GM23338 (cell line): ENCODE results near the gene KRT17. TPM values are rescaled to one million over a fixed set of nuclear protein-coding genes. Genes with fewer than 3 reads are reported as not detected.
"Not testable (repeated sequence)": the region's sequence is repeated elsewhere in the genome, so short reads cannot be mapped to it uniquely, and the experiment has no call there.

Experiments
- ATAC-seq: fragments of 200-7000 bp; cut with Tn5 transposase; 3 replicates; pipeline ENCODE4 v1.9.1; 2020
- DNase-seq: peaks from one replicate; pipeline ENCODE4 v3.0.0-alpha.2; 2015; ENCODE audit warnings: low spot score
- H2AFZ ChIP-seq: fragments of 200-600 bp; sonication (generic); 2 replicates; pipeline ENCODE4 v1.8.0; 2016; ENCODE audit warnings: antibody characterized with exemption, mild to moderate bottlenecking, moderate library complexity
- H3F3A ChIP-seq: fragments of 200-600 bp; sonication (generic); replicated peaks from 2 replicates; pipeline ENCODE4 v1.8.0; 2017; ENCODE audit warnings: antibody characterized with exemption, mixed run types, low read depth
- H3K27ac ChIP-seq: fragments of 200-600 bp; sonication (generic); 2 replicates; pipeline ENCODE4 v1.6.1; 2016; ENCODE audit warnings: low read depth
- H3K27me3 ChIP-seq: fragments of 200-600 bp; sonication (generic); 2 replicates; pipeline ENCODE4 v1.8.0; 2016; ENCODE audit warnings: mild to moderate bottlenecking, mixed run types, moderate library complexity; ENCODE audit not compliant: insufficient read depth
- H3K36me3 ChIP-seq: fragments of 200-600 bp; sonication (generic); 2 replicates; pipeline ENCODE4 v1.8.0; 2016; ENCODE audit warnings: mild to moderate bottlenecking; ENCODE audit not compliant: insufficient read depth
- H3K4me1 ChIP-seq: fragments of 200-600 bp; sonication (generic); 2 replicates; pipeline ENCODE4 v1.8.0; 2016; ENCODE audit warnings: mild to moderate bottlenecking, moderate library complexity; ENCODE audit not compliant: insufficient read depth
- H3K4me2 ChIP-seq: fragments of 200-600 bp; sonication (generic); 2 replicates; pipeline ENCODE4 v1.7.1; 2017; ENCODE audit warnings: mixed run types
- H3K4me3 ChIP-seq: fragments of 200-600 bp; sonication (generic); 2 replicates; pipeline ENCODE4 v1.6.1; 2016; ENCODE audit warnings: mixed run types
- H3K79me2 ChIP-seq: fragments of 200-600 bp; sonication (generic); replicated peaks from 2 replicates; pipeline ENCODE4 v1.8.0; 2017; ENCODE audit warnings: mild to moderate bottlenecking; ENCODE audit not compliant: insufficient read depth
- H3K9me2 ChIP-seq: fragments of 200-600 bp; sonication (generic); 2 replicates; pipeline ENCODE4 v1.8.0; 2017; ENCODE audit not compliant: insufficient read depth
- H4K20me1 ChIP-seq: fragments of 200-600 bp; sonication (generic); replicated peaks from 2 replicates; pipeline ENCODE4 v1.8.0; 2017; ENCODE audit warnings: mild to moderate bottlenecking; ENCODE audit not compliant: insufficient read depth
- H3K27ac Mint-ChIP-seq: 2 replicates; pipeline ENCODE4 v1.8.0; 2020; ENCODE audit warnings: inconsistent platforms, mild to moderate bottlenecking, moderate library complexity, mixed read lengths
- H3K27me3 Mint-ChIP-seq: 3 replicates; pipeline ENCODE4 v1.8.0; 2022; ENCODE audit warnings: low read depth, mild to moderate bottlenecking, moderate library complexity, mixed read lengths, inconsistent platforms; ENCODE audit not compliant: insufficient read depth, poor library complexity
- H3K36me3 Mint-ChIP-seq: 3 replicates; pipeline ENCODE4 v1.8.0; 2021; ENCODE audit warnings: low read depth, mild to moderate bottlenecking, inconsistent platforms, moderate library complexity, mixed read lengths
- H3K4me1 Mint-ChIP-seq: 3 replicates; pipeline ENCODE4 v1.8.0; 2020; ENCODE audit warnings: mild to moderate bottlenecking, inconsistent platforms, mixed read lengths
- H3K4me3 Mint-ChIP-seq: 3 replicates; pipeline ENCODE4 v1.8.0; 2021; ENCODE audit warnings: moderate library complexity, mild to moderate bottlenecking, inconsistent platforms, mixed read lengths
- H3K9me3 Mint-ChIP-seq: 3 replicates; pipeline ENCODE4 v1.8.0; 2020; ENCODE audit warnings: moderate library complexity, mild to moderate bottlenecking, inconsistent platforms, mixed read lengths
- CREB1 ChIP-seq: fragments of 250-450 bp; sonication (Bioruptor Pico); IDR thresholded peaks from 2 replicates; pipeline ENCODE4 v1.5.0; 2020; ENCODE audit warnings: low read depth, mild to moderate bottlenecking, moderate library complexity
- STAT1 ChIP-seq: IDR thresholded peaks from one replicate; pipeline ENCODE4 v1.6.1; 2016; ENCODE audit warnings: antibody characterized with exemption; ENCODE audit not compliant: unreplicated experiment
- polyA plus RNA-seq: library from polyadenylated mRNA; unstranded; fragments of >200 nt; fragmentation: Nextera tagmentation; extraction: Ambion mirVana; gene quantifications from 2 replicates; pipeline ENCODE4 v1.2.1, GENCODE V29; 2016
- total RNA-seq: library from RNA; depleted of rRNA; stranded (reverse); fragments of >200 nt; shearing (Covaris generic); gene quantifications from 2 replicates; pipeline ENCODE4 v1.2.3, GENCODE V29; 2014
- TF ChIP-seq, protein P1 (sequence below): IDR thresholded peaks from one replicate; pipeline ENCODE4 v1.6.1; 2018; ENCODE audit warnings: antibody characterized with exemption; ENCODE audit not compliant: unreplicated experiment
- TF ChIP-seq, protein P2 (sequence below), 2 experiments: fragments of 200-600 bp in 1 of 2; sonication (generic) in 1 of 2; conservative IDR thresholded peaks; 2 replicates each; pipeline versions ENCODE4 v1.5.1 to v1.6.1; 2016 to 2017; ENCODE audit warnings: antibody characterized with exemption in 2 of 2, low read depth in 2 of 2, mild to moderate bottlenecking in 2 of 2, moderate library complexity in 1 of 2

The KRT17 gene
- total and polyA plus RNA-seq, 2 experiments from 2014 or later: 0.63 to 1.8 TPM

DNA sequence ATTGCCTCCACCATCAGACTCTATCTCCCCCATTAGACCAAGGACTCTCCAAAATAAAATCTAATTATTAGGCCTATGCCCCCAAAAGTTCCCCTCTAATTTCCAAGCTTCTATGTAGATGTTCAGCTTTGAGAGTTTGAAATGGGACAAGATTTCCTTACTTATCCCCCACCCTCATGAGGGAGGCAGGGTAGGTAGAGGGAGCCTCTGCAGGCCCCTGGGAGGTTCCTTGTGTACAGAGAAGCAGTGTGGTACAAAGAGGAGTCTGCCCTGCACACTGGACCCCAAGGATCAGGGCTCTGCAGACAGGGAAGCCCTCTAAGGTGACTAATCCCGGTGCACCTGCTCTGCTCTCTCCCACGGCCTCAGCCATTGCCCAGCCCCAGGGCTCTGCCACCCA lies 2.5 kb downstream of the KRT17 start:
- Histone ChIP-seq H3K4me2 (no peak overlapping the region), H3K4me3 (no peak overlapping the region), H3K9me2 (no peaks in the 10 kb centered on the region), H2AFZ (no peak overlapping the region), H4K20me1 (no peaks in the 10 kb centered on the region), H3K27ac (no peak overlapping the region), H3K4me1 (no peaks in the 10 kb centered on the region), H3K79me2 (no peaks in the 10 kb centered on the region), H3K36me3 (no peaks in the 10 kb centered on the region), H3K27me3 (no peaks in the 10 kb centered on the region), H3F3A (no peaks in the 10 kb centered on the region)
- H3K27me3 Mint-ChIP-seq: peaks cover 15% of the 10 kb centered on the region
- no peak overlapping the region for H3K4me3 Mint-ChIP-seq
- H3K4me1 Mint-ChIP-seq: peaks cover 12% of the 10 kb centered on the region
- no peak for TF ChIP-seq STAT1
- TF ChIP-seq, protein P1, sequence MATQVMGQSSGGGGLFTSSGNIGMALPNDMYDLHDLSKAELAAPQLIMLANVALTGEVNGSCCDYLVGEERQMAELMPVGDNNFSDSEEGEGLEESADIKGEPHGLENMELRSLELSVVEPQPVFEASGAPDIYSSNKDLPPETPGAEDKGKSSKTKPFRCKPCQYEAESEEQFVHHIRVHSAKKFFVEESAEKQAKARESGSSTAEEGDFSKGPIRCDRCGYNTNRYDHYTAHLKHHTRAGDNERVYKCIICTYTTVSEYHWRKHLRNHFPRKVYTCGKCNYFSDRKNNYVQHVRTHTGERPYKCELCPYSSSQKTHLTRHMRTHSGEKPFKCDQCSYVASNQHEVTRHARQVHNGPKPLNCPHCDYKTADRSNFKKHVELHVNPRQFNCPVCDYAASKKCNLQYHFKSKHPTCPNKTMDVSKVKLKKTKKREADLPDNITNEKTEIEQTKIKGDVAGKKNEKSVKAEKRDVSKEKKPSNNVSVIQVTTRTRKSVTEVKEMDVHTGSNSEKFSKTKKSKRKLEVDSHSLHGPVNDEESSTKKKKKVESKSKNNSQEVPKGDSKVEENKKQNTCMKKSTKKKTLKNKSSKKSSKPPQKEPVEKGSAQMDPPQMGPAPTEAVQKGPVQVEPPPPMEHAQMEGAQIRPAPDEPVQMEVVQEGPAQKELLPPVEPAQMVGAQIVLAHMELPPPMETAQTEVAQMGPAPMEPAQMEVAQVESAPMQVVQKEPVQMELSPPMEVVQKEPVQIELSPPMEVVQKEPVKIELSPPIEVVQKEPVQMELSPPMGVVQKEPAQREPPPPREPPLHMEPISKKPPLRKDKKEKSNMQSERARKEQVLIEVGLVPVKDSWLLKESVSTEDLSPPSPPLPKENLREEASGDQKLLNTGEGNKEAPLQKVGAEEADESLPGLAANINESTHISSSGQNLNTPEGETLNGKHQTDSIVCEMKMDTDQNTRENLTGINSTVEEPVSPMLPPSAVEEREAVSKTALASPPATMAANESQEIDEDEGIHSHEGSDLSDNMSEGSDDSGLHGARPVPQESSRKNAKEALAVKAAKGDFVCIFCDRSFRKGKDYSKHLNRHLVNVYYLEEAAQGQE: no peak
- TF ChIP-seq CREB1: no peak
- TF ChIP-seq, protein P2, sequence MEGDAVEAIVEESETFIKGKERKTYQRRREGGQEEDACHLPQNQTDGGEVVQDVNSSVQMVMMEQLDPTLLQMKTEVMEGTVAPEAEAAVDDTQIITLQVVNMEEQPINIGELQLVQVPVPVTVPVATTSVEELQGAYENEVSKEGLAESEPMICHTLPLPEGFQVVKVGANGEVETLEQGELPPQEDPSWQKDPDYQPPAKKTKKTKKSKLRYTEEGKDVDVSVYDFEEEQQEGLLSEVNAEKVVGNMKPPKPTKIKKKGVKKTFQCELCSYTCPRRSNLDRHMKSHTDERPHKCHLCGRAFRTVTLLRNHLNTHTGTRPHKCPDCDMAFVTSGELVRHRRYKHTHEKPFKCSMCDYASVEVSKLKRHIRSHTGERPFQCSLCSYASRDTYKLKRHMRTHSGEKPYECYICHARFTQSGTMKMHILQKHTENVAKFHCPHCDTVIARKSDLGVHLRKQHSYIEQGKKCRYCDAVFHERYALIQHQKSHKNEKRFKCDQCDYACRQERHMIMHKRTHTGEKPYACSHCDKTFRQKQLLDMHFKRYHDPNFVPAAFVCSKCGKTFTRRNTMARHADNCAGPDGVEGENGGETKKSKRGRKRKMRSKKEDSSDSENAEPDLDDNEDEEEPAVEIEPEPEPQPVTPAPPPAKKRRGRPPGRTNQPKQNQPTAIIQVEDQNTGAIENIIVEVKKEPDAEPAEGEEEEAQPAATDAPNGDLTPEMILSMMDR (conservative IDR thresholded peaks at IDR 0.05; ENCODE audit: low read depth in 2 of 2): no peak
- H3K9me3 Mint-ChIP-seq: no peaks in the 10 kb centered on the region; the same call in 2 of the 3 replicates
- DNase-seq (no peak), ATAC-seq (no peak)
- H3K36me3 Mint-ChIP-seq: no peaks in the 10 kb centered on the region
- no peak overlapping the region for H3K27ac Mint-ChIP-seq

DNA sequence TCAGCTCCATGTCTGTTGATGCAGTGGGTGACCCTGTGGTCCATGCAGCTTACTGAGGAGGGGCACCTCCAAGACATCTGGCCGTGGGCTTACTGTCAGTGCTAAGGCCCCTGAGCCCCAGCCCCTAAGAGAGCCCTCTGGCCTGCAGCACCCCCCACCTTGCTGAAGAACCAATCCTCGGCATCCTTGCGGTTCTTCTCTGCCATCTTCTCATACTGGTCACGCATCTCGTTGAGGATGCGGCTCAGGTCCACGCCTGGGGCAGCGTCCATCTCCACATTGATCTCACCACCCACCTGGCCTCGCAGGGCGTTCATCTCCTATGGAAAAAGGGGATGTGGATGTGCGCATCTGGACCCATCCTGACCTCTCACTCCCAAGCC lies 2.9 kb downstream of the KRT17 start:
- H3K4me3 Mint-ChIP-seq, H3K4me2 ChIP-seq, H3K36me3 ChIP-seq, ATAC-seq, H3F3A ChIP-seq, H4K20me1 ChIP-seq, H3K27ac Mint-ChIP-seq, H3K4me3 ChIP-seq, H3K9me2 ChIP-seq, H3K36me3 Mint-ChIP-seq, H3K79me2 ChIP-seq, H2AFZ ChIP-seq, H3K9me3 Mint-ChIP-seq, H3K4me1 ChIP-seq, DNase-seq, H3K27me3 ChIP-seq, H3K27ac ChIP-seq: not testable (repeated sequence)
- Mint-ChIP-seq H3K27me3 (peaks cover 15% of the 10 kb centered on the region), H3K4me1 (peaks cover 15% of the 10 kb centered on the region)
